22Rv1 (cell line): ENCODE data around the gene UQCRC1.

Experiments
- H3K27ac ChIP-seq: fragments of 450-650 bp; 2 replicates; pipeline ENCODE4 v1.5.1; 2017
- ZFX ChIP-seq: fragments of 450-650 bp; IDR thresholded peaks from 2 replicates; pipeline ENCODE4 v1.6.1; 2017; ENCODE audit warnings: antibody characterized with exemption, borderline replicate concordance
- TF ChIP-seq, protein P1 (sequence below): fragments of 450-650 bp; IDR thresholded peaks from 2 replicates; pipeline ENCODE4 v1.5.1; 2017; ENCODE audit warnings: mild to moderate bottlenecking

Gene UQCRC1

DNA sequence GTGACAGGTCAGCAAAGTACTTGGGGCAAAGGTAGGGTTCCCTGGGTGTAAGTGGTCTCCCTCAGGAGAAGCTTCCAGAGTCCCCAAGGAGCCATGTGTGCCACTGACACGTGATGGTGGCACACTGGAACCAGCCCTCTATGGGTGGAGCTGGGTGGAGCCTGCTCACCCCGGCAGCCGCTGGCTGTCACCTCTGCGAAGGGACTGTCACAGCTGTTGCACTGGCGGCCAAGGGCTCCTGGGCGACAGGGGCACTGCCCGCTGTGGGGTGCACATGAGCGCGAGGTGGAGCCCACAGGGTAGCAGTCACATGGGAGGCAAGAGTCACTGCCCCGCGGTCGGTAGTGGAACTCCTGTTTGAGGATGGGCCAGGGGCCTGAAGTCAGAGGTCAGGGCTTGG is 41.3 kb upstream of the UQCRC1 start:
- TF ChIP-seq, protein P1, sequence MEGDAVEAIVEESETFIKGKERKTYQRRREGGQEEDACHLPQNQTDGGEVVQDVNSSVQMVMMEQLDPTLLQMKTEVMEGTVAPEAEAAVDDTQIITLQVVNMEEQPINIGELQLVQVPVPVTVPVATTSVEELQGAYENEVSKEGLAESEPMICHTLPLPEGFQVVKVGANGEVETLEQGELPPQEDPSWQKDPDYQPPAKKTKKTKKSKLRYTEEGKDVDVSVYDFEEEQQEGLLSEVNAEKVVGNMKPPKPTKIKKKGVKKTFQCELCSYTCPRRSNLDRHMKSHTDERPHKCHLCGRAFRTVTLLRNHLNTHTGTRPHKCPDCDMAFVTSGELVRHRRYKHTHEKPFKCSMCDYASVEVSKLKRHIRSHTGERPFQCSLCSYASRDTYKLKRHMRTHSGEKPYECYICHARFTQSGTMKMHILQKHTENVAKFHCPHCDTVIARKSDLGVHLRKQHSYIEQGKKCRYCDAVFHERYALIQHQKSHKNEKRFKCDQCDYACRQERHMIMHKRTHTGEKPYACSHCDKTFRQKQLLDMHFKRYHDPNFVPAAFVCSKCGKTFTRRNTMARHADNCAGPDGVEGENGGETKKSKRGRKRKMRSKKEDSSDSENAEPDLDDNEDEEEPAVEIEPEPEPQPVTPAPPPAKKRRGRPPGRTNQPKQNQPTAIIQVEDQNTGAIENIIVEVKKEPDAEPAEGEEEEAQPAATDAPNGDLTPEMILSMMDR = no peak
- no peak for TF ChIP-seq ZFX
- no peak overlapping the region for H3K27ac ChIP-seq

DNA sequence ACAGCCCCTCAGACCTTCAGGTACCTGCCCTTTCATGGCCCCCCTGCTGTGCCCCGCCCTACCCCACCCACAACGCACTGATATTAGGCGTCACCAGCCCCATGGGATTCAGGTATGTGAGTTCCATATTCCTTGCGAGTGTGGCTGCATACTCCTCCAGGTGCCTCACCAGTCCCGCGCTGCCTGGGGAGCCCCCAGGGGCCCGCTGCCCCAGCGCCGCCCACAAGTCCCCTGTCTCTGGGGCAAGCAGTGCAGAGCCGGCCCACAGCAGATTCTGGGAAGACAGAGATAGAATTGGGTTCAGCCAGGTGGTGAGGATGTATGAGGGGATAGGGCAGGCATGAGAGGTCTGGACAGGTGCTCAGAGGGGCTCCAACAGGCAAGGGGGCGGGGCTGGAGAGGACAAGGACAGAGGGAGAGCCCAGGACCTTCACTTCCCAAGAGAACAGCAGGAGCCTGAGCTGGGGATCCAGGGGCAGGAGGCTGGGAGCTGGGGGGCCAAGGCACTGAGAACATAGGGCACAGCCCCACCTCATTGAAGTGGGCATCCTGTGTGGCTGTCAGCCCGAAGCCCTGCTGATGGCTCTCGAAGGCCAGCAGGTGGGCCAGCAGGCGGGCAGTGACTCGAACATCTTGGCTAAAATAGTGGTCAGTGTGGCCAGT is 38.9 kb upstream of the UQCRC1 start:
- no peak for TF ChIP-seq ZFX
- no peak overlapping the region for H3K27ac ChIP-seq

DNA sequence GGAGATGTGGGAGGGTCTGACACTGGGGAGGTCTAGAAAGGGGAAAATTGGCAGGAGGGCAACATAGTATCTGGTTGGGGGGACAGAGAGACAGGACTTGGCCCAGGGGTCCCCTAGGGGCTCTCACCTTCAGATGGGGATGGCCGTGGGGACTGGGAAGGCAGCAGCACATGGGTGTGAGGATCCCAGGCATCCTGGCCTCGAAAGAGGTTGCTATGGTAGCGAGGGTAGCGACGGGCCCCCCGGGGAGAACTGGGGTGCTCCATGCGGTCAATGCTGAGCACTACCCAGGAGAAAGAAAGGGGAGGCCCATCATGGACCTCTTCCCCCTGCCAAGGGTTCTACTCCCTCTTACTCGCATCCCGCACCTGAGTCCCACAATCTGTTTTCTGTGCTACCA is 38.3 kb upstream of the UQCRC1 start:
- no peak overlapping the region for H3K27ac ChIP-seq
- TF ChIP-seq, protein P1 = no peak

DNA sequence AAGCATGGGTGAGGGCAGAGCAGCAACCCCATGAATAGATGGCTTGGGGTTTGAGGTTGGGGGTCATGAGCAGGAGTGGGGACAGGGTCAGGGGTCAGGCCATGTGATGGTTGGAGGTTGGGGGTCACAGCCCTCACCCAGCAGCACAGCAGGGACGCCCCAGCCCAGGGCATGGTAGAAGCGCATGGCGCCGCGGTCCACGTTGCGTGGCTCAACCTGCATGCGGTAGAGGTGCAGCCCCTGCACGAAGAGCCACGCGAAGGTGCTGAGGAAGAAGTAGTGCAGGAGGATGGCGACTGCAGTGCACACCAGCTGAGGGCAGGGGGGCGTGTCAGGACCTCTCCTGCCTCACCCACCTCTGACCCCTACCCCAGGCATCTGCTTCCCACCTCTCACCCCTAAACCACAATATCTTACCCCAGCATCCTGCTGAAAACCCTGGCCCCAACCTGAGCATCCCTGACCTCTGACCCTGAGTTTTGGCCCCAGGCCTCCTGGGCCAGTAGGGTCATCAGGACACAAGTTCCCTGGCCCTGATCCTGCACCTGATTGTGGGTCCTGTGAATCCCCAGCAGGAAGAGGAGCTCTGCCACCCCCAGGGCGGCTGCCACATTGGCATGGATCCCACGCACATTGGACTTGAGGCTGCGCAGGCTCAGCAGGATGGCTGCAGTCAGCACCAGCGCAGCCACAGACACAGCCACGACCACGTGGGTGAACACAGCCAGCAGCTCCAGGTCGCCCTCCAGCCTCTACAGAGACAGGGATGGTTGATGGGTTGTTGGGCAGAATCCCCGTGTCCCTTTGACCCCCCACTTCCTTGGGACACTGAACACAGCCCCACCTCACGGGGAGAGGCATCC is 35.7 kb upstream of the UQCRC1 start:
- TF ChIP-seq ZFX = no peak
- TF ChIP-seq, protein P1 = no peak
- no peak overlapping the region for H3K27ac ChIP-seq

DNA sequence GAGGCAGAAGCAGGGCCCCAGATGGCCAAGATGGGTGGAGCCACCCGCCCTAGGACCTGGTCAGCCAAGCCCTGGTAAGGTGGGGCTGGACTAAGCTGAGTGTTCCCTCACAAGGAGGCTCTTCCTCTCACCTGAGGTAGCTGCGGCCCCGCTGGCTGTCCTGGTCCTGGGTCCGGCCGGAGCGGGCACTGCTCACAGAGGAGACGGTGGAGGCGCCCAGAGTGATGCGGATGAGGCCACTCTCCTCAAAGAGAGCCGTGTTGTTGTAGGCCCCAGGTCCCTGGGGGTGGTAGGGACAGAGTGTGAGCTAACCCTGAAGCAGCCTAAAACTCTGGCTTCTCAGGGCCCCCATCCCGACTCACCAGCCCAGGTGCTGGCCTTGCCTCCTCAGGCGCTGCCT is 33.2 kb upstream of the UQCRC1 start:
- no peak overlapping the region for H3K27ac ChIP-seq
- TF ChIP-seq, protein P1 = no peak
- TF ChIP-seq ZFX = no peak

DNA sequence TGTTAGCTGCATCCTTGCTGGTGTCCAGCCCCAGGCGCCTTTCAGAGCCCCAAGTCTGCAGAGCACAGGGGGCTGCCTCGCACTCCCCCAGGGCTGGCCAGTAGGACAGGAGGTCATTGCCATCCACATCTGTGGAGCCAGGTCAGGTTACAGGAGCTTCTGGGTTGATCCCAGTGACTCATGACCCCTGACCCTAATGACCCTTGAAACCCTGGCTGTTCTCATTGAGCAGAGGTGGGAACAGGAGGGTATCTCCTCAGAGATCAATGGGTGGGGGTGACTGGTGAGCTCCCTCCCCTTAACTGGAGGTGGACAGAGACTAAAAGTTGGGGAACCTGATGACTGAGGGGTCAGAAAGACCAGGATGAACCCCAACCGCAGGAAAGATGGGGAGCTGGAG is 31.9 kb upstream of the UQCRC1 start:
- no peak for TF ChIP-seq ZFX
- TF ChIP-seq, protein P1 = no peak
- H3K27ac ChIP-seq = no peak overlapping the region

DNA sequence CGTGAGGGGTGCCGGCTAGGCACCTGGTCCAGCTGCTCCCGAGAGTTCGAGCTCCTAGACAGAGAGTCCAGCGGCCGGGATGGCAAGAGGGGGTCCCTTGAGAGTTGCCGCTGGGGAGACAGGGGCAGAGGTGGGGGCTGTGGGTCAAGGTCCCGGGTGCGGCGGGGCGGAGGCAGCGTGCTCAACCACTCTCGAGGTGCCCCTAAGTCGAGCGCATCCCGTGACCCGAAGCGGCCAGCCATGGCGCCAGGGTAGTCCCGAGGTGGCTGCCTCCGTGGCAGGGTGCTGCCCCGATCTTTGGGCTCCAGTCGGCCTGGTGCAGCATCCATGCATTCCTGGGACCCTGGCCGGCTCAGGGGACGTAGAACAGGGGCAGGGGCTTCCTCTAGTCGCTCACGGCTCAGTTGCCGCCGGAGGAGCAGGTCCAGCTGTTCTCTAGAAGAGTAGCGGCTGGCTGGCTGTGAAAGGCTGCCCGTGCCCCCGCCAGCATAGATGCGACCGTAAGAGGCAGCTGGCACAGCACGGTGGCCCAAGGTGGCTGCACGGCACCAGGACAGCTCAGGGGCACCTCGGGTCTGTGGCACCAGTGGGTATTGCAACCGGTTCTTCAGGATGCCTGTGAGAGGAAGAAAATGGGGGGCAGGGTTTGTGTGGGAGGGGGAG is 30.6 kb upstream of the UQCRC1 start:
- no peak overlapping the region for H3K27ac ChIP-seq
- TF ChIP-seq, protein P1 = no peak
- TF ChIP-seq ZFX = no peak
